Pancreas (tissue), 10 donors: ENCODE results near the gene ACAD11. TPM values are rescaled to one million over a fixed set of nuclear protein-coding genes. Genes with fewer than 3 reads are reported as not detected.

Source experiments
- ATAC-seq, 4 donors: fragments of 200-7000 bp; cut with Tn5 transposase; one replicate each; pipeline versions ENCODE4 v1.8.0 to v1.9.1; 2020; ENCODE audit warnings: mild to moderate bottlenecking in 4 of 4, moderate library complexity in 4 of 4
- DNase-seq, 6 donors: peaks; one replicate each; pipeline ENCODE4 v3.0.0-alpha.2; 2020
- FAIRE-seq: peaks from 2 replicates; lab custom pipeline; 2012; peaks lifted over from hg19 to GRCh38; lab: Jason Lieb, UNC
- H3K27ac ChIP-seq, 4 donors: fragments of 200-600 bp; sonication (generic); 1 replicate in 3 of 4; 2 replicates in 1 of 4; pipeline versions ENCODE4 v1.5.0 to v1.8.0; 2020
- H3K27me3 ChIP-seq, 4 donors: fragments of 200-600 bp; one replicate each; pipeline ENCODE4 v1.8.0; 2021
- H3K36me3 ChIP-seq, 3 donors: fragments of 200-600 bp; sonication (generic) in 1 of 3; one replicate each; pipeline versions ENCODE4 v1.5.0 to v1.8.0; 2020 to 2021
- H3K4me1 ChIP-seq, 3 donors: fragments of 200-600 bp; one replicate each; pipeline ENCODE4 v1.8.0; 2021
- H3K4me3 ChIP-seq, 4 donors: fragments of 200-600 bp; sonication (generic) in 2 of 4; one replicate each; pipeline versions ENCODE4 v1.5.0 to v1.8.0; 2020 to 2021
- H3K9me3 ChIP-seq, 4 donors: fragments of 200-600 bp; one replicate each; pipeline ENCODE4 v1.8.0; 2021
- CTCF ChIP-seq, 4 donors: fragments of 200-600 bp; sonication (generic) in 3 of 4; IDR thresholded peaks; one replicate each; pipeline versions ENCODE4 v1.5.0 to v1.8.0; 2021; ENCODE audit warnings: antibody characterized with exemption in 4 of 4
- WGBS, 2 donors: extraction: QIAGEN DNeasy Blood & Tissue Kit; methylation state at CpG; one replicate each; pipeline ENCODE4 v1.1.7; 2013; 5-methylcytosine and 5-hydroxymethylcytosine counted together
- intact Hi-C, 3 donors: fragments of 100-400 bp; cut with DNase I; formaldehyde crosslinking; loops; one replicate each; pipeline versions ENCODE4 v1.11.1 to v1.14.2; 2022
- polyA plus RNA-seq, 2 donors: library from polyadenylated mRNA; stranded (reverse); fragments of 200-250 nt; gene quantifications; one replicate each; pipeline ENCODE4 v1.2.3, GENCODE V29; 2013
- total RNA-seq, 6 donors: library from RNA; stranded (reverse); fragmentation: NEBNext Ultra II Directional in 4 of 6; extraction: Animal tissue kit (Norgen Biotek cat#: 25700) in 4 of 6; gene quantifications; one replicate each; pipeline versions ENCODE4 v1.2.1 to v1.2.4, GENCODE V29; 2021 to 2023
- donor health status: healthy with polysubstance abuse.
- donor health status: DM: no; HTN: no; CAD: no; lungs with moderate emphysema.
- donor health status: DM: no; HTN: no; CAD: no.
- donor health status: control.
- donor health status: control.
- donor health status: Bipolar disorder and iron deficiency.
- donor health status: DM: yes; HTN: yes; CAD: no.
- donor health status: DM: no; HTN: no; CAD: no.
- donor health status: DM: no; HTN: no; CAD: no.
- donor health status: DM: yes; HTN: yes; CAD: no.

Gene ACAD11
- total and polyA plus RNA-seq, 8 donors = 6.6 to 31.7 (median 12.4) TPM

- Histone ChIP-seq H3K4me3 (no peak overlapping the region), H3K27me3 (no peaks in the 10 kb centered on the region), H3K27ac (no peak overlapping the region), H3K36me3 (no peaks in the 10 kb centered on the region), H3K9me3 (no peaks in the 10 kb centered on the region), H3K4me1 (peaks cover 7 to 12% (median 9%) of the 10 kb centered on the region in 3 donors)
- TF ChIP-seq CTCF (IDR thresholded peaks at IDR 0.05) = no peak
- WGBS, 2 donors = 36 to 45% methylated on average over 5 of the region's 5 CpGs
- ATAC-seq (no peak), FAIRE-seq (no peak), DNase-seq (no peak)
- intact Hi-C loops = no loop called here
Observed at GRCh38 chr3:132654721-132655120, 4.9 kb downstream of the ACAD11 start.

- H3K4me3 ChIP-seq = no peak overlapping the region
- no peaks in the 10 kb centered on the region for H3K27me3 ChIP-seq
- peaks cover 7 to 12% (median 9%) of the 10 kb centered on the region in 3 donors for H3K4me1 ChIP-seq
- H3K27ac ChIP-seq = no peak overlapping the region
- FAIRE-seq = no peak
- DNase-seq = no peak
- intact Hi-C loops = no loop called here
- H3K36me3 ChIP-seq = no peaks in the 10 kb centered on the region
- WGBS, 2 donors = 66 to 79% methylated on average over 2 of the region's 2 CpGs
- no peaks in the 10 kb centered on the region for H3K9me3 ChIP-seq
- no peak for ATAC-seq
- TF ChIP-seq CTCF (IDR thresholded peaks at IDR 0.05) = no peak
Observed at GRCh38 chr3:132654190-132654589, 5.4 kb downstream of the ACAD11 start.

- ATAC-seq = peak in 1 of 4 donors; percentile 22
- no peak for FAIRE-seq
- H3K27ac ChIP-seq = no peak overlapping the region
- TF ChIP-seq CTCF (IDR thresholded peaks at IDR 0.05) = no peak
- intact Hi-C loops = no loop called here
- no peak for DNase-seq
- WGBS, 2 donors = 80 to 93% methylated on average over 1 of the region's 1 CpG
- no peaks in the 10 kb centered on the region for H3K27me3 ChIP-seq
- H3K4me3 ChIP-seq = no peak overlapping the region
- no peaks in the 10 kb centered on the region for H3K9me3 ChIP-seq
- no peaks in the 10 kb centered on the region for H3K36me3 ChIP-seq
- H3K4me1 ChIP-seq = peaks cover 0 to 6% (median 0%) of the 10 kb centered on the region in 3 donors
Observed at GRCh38 chr3:132652640-132653270, 6.9 kb downstream of the ACAD11 start.

- ATAC-seq (no peak), FAIRE-seq (no peak), DNase-seq (no peak)
- Histone ChIP-seq H3K36me3 (no peaks in the 10 kb centered on the region), H3K9me3 (no peaks in the 10 kb centered on the region), H3K4me3 (no peak overlapping the region), H3K27me3 (no peaks in the 10 kb centered on the region), H3K4me1 (peaks cover 0 to 6% (median 0%) of the 10 kb centered on the region in 3 donors), H3K27ac (no peak overlapping the region)
- WGBS, 2 donors = 49 to 93% methylated on average over 1 of the region's 1 CpG
- TF ChIP-seq CTCF (IDR thresholded peaks at IDR 0.05) = no peak
- intact Hi-C loops = no loop called here
Observed at GRCh38 chr3:132650153-132650552, 9.5 kb downstream of the ACAD11 start.

- intact Hi-C loops = loop anchor here in 2 of 3 donors (5.0 to 10.0 kb wide), 2 partner anchors 110 to 113 kb away; no protein-coding TSS in a partner anchor
- H3K27me3 ChIP-seq = no peaks in the 10 kb centered on the region
- 71 to 73% methylated on average over 1 of the region's 1 CpG for WGBS, 2 donors
- no peak for TF ChIP-seq CTCF (IDR thresholded peaks at IDR 0.05)
- H3K4me3 ChIP-seq = no peak overlapping the region
- H3K9me3 ChIP-seq = no peaks in the 10 kb centered on the region
- H3K27ac ChIP-seq = no peak overlapping the region
- FAIRE-seq = no peak
- H3K4me1 ChIP-seq = no peaks in the 10 kb centered on the region
- no peak for DNase-seq
- ATAC-seq = no peak
- no peaks in the 10 kb centered on the region for H3K36me3 ChIP-seq
Observed at GRCh38 chr3:132645058-132645457, 14.6 kb downstream of the ACAD11 start.
